ENCODE results near the gene RPS2.
A peak's percentile ranks its signal among the peaks of the same experiment; 100 is the strongest.

The RPS2 gene

DNA sequence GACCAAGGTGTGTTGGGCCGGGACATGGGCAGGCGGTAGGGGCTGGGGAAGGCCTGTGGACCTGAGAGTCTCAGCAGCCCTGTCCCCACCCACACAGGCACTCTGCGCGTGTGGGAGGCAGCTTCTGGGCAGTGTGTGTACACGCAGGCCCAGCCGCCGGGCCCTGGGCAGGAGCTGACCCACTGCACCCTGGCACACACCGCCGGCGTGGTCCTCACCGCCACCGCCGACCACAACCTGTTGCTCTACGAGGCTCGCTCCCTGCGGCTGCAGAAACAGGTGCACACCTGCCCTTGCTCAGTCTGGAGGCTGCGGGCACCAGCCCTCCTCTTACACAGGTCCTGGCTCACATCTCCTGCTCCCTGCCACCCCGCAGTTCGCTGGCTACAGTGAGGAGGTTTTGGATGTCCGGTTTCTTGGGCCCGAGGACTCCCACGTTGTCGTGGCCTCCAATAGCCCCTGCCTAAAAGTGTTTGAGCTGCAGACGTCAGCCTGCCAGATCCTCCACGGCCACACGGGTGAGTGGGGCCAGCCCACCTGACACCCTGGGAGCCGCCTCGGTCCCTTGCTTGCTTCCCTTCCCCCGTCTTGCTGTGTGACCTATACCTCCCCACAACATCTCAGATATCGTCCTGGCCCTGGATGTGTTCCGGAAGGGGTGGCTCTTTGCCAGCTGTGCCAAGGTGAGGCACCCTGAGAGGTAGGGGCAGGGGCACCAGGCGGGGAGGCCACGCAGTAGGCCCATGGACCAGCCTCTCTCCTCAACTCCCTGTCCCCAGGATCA lies 11.0 kb upstream of the RPS2 start (continued):
- TF ChIP-seq, protein P1, sequence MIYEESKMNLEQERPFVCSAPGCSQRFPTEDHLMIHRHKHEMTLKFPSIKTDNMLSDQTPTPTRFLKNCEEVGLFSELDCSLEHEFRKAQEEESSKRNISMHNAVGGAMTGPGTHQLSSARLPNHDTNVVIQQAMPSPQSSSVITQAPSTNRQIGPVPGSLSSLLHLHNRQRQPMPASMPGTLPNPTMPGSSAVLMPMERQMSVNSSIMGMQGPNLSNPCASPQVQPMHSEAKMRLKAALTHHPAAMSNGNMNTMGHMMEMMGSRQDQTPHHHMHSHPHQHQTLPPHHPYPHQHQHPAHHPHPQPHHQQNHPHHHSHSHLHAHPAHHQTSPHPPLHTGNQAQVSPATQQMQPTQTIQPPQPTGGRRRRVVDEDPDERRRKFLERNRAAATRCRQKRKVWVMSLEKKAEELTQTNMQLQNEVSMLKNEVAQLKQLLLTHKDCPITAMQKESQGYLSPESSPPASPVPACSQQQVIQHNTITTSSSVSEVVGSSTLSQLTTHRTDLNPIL (CRISPR knock-in tag; IDR thresholded peaks at IDR 0.05; ENCODE audit: low read depth), result no peak
- no peak for TF ChIP-seq PPARA (CRISPR knock-in tag; IDR thresholded peaks at IDR 0.05; ENCODE audit: borderline replicate concordance)

DNA sequence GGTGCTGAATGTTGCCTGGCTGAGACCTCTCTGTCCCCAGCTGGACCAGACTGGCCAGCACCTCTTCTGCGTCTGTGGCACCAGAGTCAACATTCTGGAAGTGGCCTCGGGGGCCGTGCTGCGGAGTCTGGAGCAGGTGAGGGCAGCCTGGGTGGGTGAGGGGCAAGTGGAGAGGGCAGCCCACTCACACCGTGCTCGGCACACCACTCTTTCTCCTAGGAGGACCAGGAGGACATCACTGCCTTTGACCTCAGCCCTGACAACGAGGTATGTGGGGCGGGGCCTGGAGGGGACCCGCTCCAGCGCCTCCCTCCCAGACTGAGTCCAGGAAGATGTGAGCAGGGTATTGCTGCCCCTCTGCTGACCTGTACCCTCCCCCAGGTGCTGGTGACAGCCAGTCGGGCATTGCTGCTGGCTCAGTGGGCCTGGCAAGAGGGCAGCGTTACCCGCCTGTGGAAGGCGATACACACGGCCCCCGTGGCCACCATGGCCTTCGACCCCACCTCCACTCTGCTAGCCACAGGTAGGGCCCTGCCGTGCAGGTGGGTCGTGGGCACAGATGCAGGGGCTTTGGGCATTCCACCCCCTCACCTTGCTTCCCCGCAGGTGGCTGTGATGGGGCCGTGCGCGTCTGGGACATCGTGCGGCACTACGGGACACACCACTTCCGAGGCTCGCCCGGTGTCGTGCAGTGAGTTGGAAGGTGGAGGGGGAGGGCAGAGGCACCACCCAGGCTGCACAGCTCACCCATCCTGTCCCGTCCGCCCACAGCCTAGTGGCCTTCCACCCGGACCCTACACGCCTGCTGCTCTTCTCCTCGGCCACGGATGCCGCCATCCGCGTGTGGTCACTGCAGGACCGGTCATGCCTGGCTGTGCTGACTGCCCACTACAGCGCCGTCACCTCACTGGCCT lies 9.8 kb upstream of the RPS2 start:
- TF ChIP-seq TOX (CRISPR knock-in tag; IDR thresholded peaks at IDR 0.05; ENCODE audit: borderline replicate concordance) (no peak), BACH2 (CRISPR knock-in tag; IDR thresholded peaks at IDR 0.05; ENCODE audit: borderline replicate concordance) (no peak), ZFP3 (CRISPR knock-in tag; IDR thresholded peaks at IDR 0.05) (no peak), PPARA (CRISPR knock-in tag; IDR thresholded peaks at IDR 0.05; ENCODE audit: borderline replicate concordance) (no peak), ZC3H10 (CRISPR knock-in tag; IDR thresholded peaks at IDR 0.05) (no peak), ZFP30 (CRISPR knock-in tag; IDR thresholded peaks at IDR 0.05) (no peak), CSDC2 (CRISPR knock-in tag; IDR thresholded peaks at IDR 0.05) (no peak)
- TF ChIP-seq, protein P2, sequence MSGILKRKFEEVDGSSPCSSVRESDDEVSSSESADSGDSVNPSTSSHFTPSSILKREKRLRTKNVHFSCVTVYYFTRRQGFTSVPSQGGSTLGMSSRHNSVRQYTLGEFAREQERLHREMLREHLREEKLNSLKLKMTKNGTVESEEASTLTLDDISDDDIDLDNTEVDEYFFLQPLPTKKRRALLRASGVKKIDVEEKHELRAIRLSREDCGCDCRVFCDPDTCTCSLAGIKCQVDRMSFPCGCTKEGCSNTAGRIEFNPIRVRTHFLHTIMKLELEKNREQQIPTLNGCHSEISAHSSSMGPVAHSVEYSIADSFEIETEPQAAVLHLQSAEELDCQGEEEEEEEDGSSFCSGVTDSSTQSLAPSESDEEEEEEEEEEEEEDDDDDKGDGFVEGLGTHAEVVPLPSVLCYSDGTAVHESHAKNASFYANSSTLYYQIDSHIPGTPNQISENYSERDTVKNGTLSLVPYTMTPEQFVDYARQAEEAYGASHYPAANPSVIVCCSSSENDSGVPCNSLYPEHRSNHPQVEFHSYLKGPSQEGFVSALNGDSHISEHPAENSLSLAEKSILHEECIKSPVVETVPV (CRISPR knock-in tag; IDR thresholded peaks at IDR 0.05), result no peak
- TF ChIP-seq, protein P3, sequence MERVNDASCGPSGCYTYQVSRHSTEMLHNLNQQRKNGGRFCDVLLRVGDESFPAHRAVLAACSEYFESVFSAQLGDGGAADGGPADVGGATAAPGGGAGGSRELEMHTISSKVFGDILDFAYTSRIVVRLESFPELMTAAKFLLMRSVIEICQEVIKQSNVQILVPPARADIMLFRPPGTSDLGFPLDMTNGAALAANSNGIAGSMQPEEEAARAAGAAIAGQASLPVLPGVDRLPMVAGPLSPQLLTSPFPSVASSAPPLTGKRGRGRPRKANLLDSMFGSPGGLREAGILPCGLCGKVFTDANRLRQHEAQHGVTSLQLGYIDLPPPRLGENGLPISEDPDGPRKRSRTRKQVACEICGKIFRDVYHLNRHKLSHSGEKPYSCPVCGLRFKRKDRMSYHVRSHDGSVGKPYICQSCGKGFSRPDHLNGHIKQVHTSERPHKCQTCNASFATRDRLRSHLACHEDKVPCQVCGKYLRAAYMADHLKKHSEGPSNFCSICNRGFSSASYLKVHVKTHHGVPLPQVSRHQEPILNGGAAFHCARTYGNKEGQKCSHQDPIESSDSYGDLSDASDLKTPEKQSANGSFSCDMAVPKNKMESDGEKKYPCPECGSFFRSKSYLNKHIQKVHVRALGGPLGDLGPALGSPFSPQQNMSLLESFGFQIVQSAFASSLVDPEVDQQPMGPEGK (CRISPR knock-in tag; IDR thresholded peaks at IDR 0.05; ENCODE audit: borderline replicate concordance), result no peak
- no peak for ATAC-seq

DNA sequence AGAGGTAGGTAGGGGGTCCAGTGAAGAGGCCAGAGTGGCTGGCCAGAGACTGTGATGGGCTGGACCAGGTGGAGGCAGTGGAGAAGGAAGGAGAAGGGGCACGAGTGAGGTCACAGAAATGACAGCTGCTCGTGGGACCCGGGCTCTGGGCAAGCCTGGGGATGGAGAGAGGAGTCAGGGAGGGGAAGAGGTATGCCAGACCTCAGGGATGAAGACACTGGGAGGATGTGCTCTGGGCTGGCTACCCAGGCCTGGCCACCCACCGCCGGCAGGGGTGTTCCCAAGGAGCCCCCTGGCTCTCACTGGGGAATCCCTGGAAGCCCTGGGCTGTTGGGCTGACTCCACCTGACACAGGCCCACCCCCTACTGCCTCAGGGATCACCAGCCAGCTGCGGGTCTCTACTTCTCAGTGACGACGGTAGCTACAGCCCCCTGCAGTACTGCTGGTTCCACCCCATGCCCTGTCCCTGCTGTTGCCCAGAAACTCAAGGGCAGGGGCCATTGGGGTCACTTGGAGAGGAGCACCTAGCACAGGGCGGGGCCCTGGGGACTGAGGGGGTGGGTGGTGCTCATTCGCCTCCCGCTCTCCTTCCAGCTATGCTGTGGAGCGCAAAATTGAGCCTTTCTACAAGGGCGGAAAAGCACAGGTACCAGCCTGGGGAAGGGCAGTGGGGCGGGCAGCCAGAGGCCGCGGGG lies 9.0 kb upstream of the RPS2 start:
- TF ChIP-seq ZC3H10 (CRISPR knock-in tag; IDR thresholded peaks at IDR 0.05), result no peak
- ATAC-seq, result no peak

DNA sequence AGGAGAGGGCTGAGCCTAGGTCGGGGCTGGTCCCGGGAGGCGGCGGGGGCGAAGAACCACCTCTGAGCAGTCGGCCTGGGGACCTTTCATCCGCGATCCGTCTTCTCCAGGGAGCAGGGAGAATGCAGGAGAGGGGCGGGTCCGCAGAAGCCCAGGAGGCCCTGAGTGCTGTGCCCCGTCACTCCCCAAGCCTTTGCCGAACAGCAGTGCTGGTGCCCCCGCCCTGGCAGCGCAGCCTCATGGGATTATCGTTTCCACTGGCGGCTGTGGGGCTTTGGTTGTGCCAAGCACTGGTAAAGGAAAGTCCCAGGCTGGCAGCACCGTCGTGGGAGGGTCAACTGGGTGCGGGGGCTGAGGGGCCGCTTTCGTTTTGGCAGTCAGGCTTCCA lies 7.9 kb upstream of the RPS2 start:
- ATAC-seq, result peak; percentile 56

DNA sequence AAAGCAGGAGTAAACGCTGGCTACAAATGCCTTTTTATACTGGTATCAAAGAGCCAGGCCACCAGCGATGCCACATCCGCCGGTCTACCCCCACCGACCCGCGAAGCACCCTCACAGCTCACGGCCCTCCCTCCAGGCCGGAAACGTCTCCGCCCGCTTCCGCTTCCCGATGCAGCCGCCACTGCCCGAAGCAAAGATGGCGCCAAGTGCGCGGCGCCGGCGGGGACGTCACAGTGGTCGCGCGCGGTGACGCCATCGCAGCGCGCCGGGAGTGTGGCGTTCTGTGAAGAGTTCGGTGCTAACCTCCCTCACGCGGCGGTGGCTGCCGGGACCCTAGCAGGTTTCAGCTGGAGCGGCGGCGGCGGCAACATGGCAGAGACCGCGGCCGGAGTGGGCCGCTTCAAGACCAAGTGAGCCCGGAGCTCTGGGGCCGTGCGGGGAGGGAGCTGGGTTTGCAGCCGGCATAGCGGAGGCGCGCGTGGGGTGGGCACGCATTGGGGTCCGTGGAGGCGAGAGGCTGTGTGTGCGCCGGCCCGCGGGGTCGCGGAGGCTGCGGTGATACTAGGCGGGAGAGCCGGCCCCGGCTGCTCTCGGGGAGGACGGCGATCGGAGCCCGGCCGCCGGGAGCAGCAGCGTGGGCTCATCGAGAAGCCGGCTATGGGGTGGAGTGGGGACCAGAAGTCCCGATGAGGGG lies 7.3 kb upstream of the RPS2 start, which contains the start of gene TBL3:
Gene TBL3, plus strand, starts transcription at position 258 of the 694 bp plus-strand sequence. Its CDS starts 112 bp downstream, at position 370.
- peak; percentile 96 for ATAC-seq
- TF ChIP-seq TOX (CRISPR knock-in tag; IDR thresholded peaks at IDR 0.05; ENCODE audit: borderline replicate concordance) (no peak), GLIS3 (CRISPR knock-in tag; IDR thresholded peaks at IDR 0.05) (no peak), TCF4 (CRISPR knock-in tag; IDR thresholded peaks at IDR 0.05; ENCODE audit: borderline replicate concordance) (no peak), ZNF70 (CRISPR knock-in tag; IDR thresholded peaks at IDR 0.05) (no peak), ZFP3 (CRISPR knock-in tag; IDR thresholded peaks at IDR 0.05) (0 out of 2 replicates have a peak, but pooled peaks have one; percentile 61)
- TF ChIP-seq, protein P1 (CRISPR knock-in tag; IDR thresholded peaks at IDR 0.05; ENCODE audit: low read depth), result no peak

More for the DNA sequence above, 7.9 kb upstream of the RPS2 start:
- TF ChIP-seq ESRRG (CRISPR knock-in tag; IDR thresholded peaks at IDR 0.05), result no peak
- TF ChIP-seq SNAI2 (CRISPR knock-in tag; IDR thresholded peaks at IDR 0.05), result no peak
- no peak for TF ChIP-seq OSR1 (CRISPR knock-in tag; IDR thresholded peaks at IDR 0.05)
- TF ChIP-seq RARB (CRISPR knock-in tag; IDR thresholded peaks at IDR 0.05), result no peak
- TF ChIP-seq ZFP3 (CRISPR knock-in tag; IDR thresholded peaks at IDR 0.05), result no peak
- no peak for TF ChIP-seq TOX (CRISPR knock-in tag; IDR thresholded peaks at IDR 0.05; ENCODE audit: borderline replicate concordance)

Measured in SK-N-SH treated with all-trans-retinoic acid at 6 μM for 48 hours (cell line).